Choroid plexus epithelial cell (primary cell): ENCODE measurements around the gene SLC36A3.

Source experiments
- DNase-seq: peaks from one replicate; pipeline ENCODE4 v3.0.0-alpha.2; 2010; ENCODE audit warnings: low read depth
- H3K4me3 ChIP-seq: 2 replicates; pipeline ENCODE4 v1.5.1; 2011; ENCODE audit warnings: low read depth, mild to moderate bottlenecking, control low read depth, low read length, moderate library complexity
- CTCF ChIP-seq: conservative IDR thresholded peaks from 2 replicates; pipeline ENCODE4 v1.5.1; 2011; ENCODE audit warnings: low read depth, mild to moderate bottlenecking, control low read depth, inconsistent platforms, low read length, moderate library complexity

The SLC36A3 gene

GRCh38 chr5:151298063-151298855 is 5.3 kb downstream of the SLC36A3 start:
- peak; percentile 78 for DNase-seq
- no peak overlapping the region for H3K4me3 ChIP-seq
- peak; percentile 71 for TF ChIP-seq CTCF

GRCh38 chr5:151296974-151297373 is 6.6 kb downstream of the SLC36A3 start:
- DNase-seq: no peak
- no peak for TF ChIP-seq CTCF
- no peak overlapping the region for H3K4me3 ChIP-seq

- no peak for DNase-seq
- H3K4me3 ChIP-seq: no peak overlapping the region
- TF ChIP-seq CTCF: no peak
Measured at GRCh38 chr5:151296478-151296830, 7.1 kb downstream of the SLC36A3 start.

GRCh38 chr5:151295791-151296477 is 7.6 kb downstream of the SLC36A3 start:
- no peak overlapping the region for H3K4me3 ChIP-seq
- no peak for TF ChIP-seq CTCF
- DNase-seq: peak; percentile 18

- DNase-seq: no peak
- H3K4me3 ChIP-seq: no peak overlapping the region
- no peak for TF ChIP-seq CTCF
Measured at GRCh38 chr5:151295138-151295537, 8.4 kb downstream of the SLC36A3 start.

- TF ChIP-seq CTCF: no peak
- DNase-seq: no peak
- H3K4me3 ChIP-seq: no peak overlapping the region
Measured at GRCh38 chr5:151293624-151294023, 9.9 kb downstream of the SLC36A3 start.
